Measurements from ENCODE around the gene PLXNB3.

PLXNB3 gene

DNA sequence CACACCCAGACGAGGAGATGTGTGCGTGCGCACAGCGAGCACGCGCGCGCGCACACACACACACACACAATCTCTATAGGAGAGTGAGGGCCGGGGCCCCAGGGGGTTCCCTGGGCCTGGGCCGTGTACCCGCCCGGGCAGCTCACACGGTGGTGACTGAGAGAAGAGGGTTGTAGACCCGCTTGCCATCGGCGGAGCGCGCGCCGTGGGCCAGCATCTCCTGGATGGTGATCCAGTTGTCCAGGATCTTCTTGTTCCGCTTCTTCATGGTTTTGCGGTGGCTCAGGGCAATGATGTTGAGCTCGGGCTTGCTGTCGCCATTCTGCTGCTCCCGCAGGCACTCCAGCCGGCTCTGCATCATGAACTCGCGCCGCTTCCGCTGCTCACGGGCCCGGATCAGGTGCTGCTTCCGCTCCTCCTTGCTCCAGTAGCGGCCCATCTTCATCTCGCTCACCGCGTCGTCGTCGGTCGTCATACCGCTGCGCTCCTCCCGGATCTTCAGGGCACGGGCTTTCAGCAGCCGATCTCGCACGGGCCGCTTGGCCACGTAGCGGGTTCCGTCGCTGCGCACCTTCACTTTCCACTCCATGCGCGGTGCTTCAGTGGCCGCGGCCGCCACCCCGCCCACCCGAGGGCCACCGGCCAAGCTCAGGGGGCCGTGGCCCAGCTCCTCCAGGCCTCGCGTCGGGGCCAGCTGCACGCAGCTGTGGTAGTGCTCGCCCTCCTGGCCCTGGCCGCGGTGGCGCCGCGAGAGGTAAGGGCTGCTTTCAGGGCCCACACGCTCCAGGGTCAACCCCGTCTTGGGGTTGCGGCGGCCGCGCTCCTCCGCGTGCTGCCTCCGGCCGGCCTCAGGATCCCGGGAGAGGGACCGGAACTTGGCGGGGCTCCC, 39.4 kb downstream of the PLXNB3 start:
- Histone ChIP-seq H3K27ac (ENCODE audit: low read length) (no peak overlapping the region), H3K4me2 (ENCODE audit: low read depth, low read length) (no peak overlapping the region), H3F3A (ENCODE audit: insufficient read depth, low read length) (no peaks in the 10 kb centered on the region), H3K79me2 (ENCODE audit: low read length) (no peaks in the 10 kb centered on the region), H3K9me3 (replicated peaks; ENCODE audit: insufficient read depth, low read length) (no peaks in the 10 kb centered on the region), H3K4me3 (ENCODE audit: low read length) (no peak overlapping the region), H3K9me2 (replicated peaks; ENCODE audit: insufficient read depth, low read length) (no peaks in the 10 kb centered on the region), H4K20me1 (ENCODE audit: insufficient read depth, low read length) (no peaks in the 10 kb centered on the region), H3K36me3 (replicated peaks; ENCODE audit: insufficient read depth, low read length) (no peaks in the 10 kb centered on the region), H3K4me1 (ENCODE audit: low read length) (no peaks in the 10 kb centered on the region), H3K9ac (ENCODE audit: low read length) (no peak overlapping the region), H2AFZ (ENCODE audit: low read length) (no peak overlapping the region), H3K27me3 (replicated peaks; ENCODE audit: insufficient read depth, low read length) (peaks cover 16% of the 10 kb centered on the region)
- DNase-seq = no peak
- TF ChIP-seq EZH2phosphoT487 (IDR thresholded peaks at IDR 0.05; ENCODE audit: low read length) = no peak
- TF ChIP-seq CTCF (IDR thresholded peaks at IDR 0.05; ENCODE audit: low read length) = no peak
- TF ChIP-seq EZH2 (optimal IDR thresholded peaks at IDR 0.05; ENCODE audit: low read depth, low read length) = no peak

- no peak overlapping the region for H3K4me2 ChIP-seq (ENCODE audit: low read depth, low read length)
- peaks cover 16% of the 10 kb centered on the region for H3K27me3 ChIP-seq (replicated peaks; ENCODE audit: insufficient read depth, low read length)
- no peaks in the 10 kb centered on the region for H3K4me1 ChIP-seq (ENCODE audit: low read length)
- DNase-seq = no peak
- no peaks in the 10 kb centered on the region for H3K9me2 ChIP-seq (replicated peaks; ENCODE audit: insufficient read depth, low read length)
- H4K20me1 ChIP-seq (ENCODE audit: insufficient read depth, low read length) = no peaks in the 10 kb centered on the region
- no peaks in the 10 kb centered on the region for H3K36me3 ChIP-seq (replicated peaks; ENCODE audit: insufficient read depth, low read length)
- no peak overlapping the region for H3K9ac ChIP-seq (ENCODE audit: low read length)
- H3K27ac ChIP-seq (ENCODE audit: low read length) = no peak overlapping the region
- H3K79me2 ChIP-seq (ENCODE audit: low read length) = no peaks in the 10 kb centered on the region
- no peaks in the 10 kb centered on the region for H3F3A ChIP-seq (ENCODE audit: insufficient read depth, low read length)
- no peaks in the 10 kb centered on the region for H3K9me3 ChIP-seq (replicated peaks; ENCODE audit: insufficient read depth, low read length)
- TF ChIP-seq CTCF (IDR thresholded peaks at IDR 0.05; ENCODE audit: low read length) (no peak), EZH2phosphoT487 (IDR thresholded peaks at IDR 0.05; ENCODE audit: low read length) (no peak), EZH2 (optimal IDR thresholded peaks at IDR 0.05; ENCODE audit: low read depth, low read length) (no peak)
- H3K4me3 ChIP-seq (ENCODE audit: low read length) = no peak overlapping the region
- H2AFZ ChIP-seq (ENCODE audit: low read length) = no peak overlapping the region
These were observed 40.1 kb downstream of the PLXNB3 start for GRCh38 chrX:153804100-153804595.

- peaks cover 16% of the 10 kb centered on the region for H3K27me3 ChIP-seq (replicated peaks; ENCODE audit: insufficient read depth, low read length)
- H3K27ac ChIP-seq (ENCODE audit: low read length) = no peak overlapping the region
- no peaks in the 10 kb centered on the region for H3K9me3 ChIP-seq (replicated peaks; ENCODE audit: insufficient read depth, low read length)
These were observed 40.6 kb downstream of the PLXNB3 start for GRCh38 chrX:153804621-153805020.

More at GRCh38 chrX:153804621-153805020, 40.6 kb downstream of the PLXNB3 start:
- H3K79me2 ChIP-seq (ENCODE audit: low read length) = no peaks in the 10 kb centered on the region
- H3K4me2 ChIP-seq (ENCODE audit: low read depth, low read length) = no peak overlapping the region
- H3K4me1 ChIP-seq (ENCODE audit: low read length) = no peaks in the 10 kb centered on the region
- H3K9me2 ChIP-seq (replicated peaks; ENCODE audit: insufficient read depth, low read length) = no peaks in the 10 kb centered on the region
- TF ChIP-seq EZH2 (optimal IDR thresholded peaks at IDR 0.05; ENCODE audit: low read depth, low read length) = no peak
- TF ChIP-seq EZH2phosphoT487 (IDR thresholded peaks at IDR 0.05; ENCODE audit: low read length) = no peak
- no peak for TF ChIP-seq CTCF (IDR thresholded peaks at IDR 0.05; ENCODE audit: low read length)
- H3K4me3 ChIP-seq (ENCODE audit: low read length) = no peak overlapping the region
- H2AFZ ChIP-seq (ENCODE audit: low read length) = no peak overlapping the region
- H4K20me1 ChIP-seq (ENCODE audit: insufficient read depth, low read length) = no peaks in the 10 kb centered on the region
- no peaks in the 10 kb centered on the region for H3K36me3 ChIP-seq (replicated peaks; ENCODE audit: insufficient read depth, low read length)
- DNase-seq = no peak
- no peaks in the 10 kb centered on the region for H3F3A ChIP-seq (ENCODE audit: insufficient read depth, low read length)
- no peak overlapping the region for H3K9ac ChIP-seq (ENCODE audit: low read length)

Measured in MM.1S (cell line).